ENCODE data around the gene ZC3H14. TPM values are rescaled to one million over a fixed set of nuclear protein-coding genes. Genes with fewer than 3 reads are reported as not detected.
A peak's percentile ranks its signal among the peaks of the same experiment; 100 is the strongest.

Gene ZC3H14
- total RNA-seq, 1 donor from 2014 or later = 85.0 TPM

DNA sequence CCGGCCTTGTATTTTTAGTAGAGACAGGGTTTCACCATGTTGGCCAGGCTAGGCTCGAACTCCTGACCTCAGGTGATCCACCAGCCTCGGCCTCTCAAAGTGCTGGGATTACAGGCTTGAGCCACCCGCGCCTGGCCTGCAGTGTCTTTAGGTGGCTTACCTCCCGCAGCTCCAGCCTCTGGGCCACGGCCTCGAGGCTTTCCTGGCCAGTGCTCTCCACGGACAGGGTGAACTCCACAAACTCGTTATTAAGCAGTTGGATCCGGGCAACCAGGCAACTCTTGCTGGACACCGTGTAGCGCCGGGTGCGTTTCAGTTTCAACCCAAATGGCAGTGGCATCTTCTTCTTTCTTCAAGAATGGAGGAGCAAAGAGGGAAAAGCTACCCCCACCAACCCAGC is 12.8 kb upstream of the ZC3H14 start:
- H3K9me3 Mint-ChIP-seq = no peaks in the 10 kb centered on the region
- peaks cover 7% of the 10 kb centered on the region for H3K36me3 Mint-ChIP-seq
- H3K4me1 Mint-ChIP-seq = peaks cover 20% of the 10 kb centered on the region
- H3K4me3 Mint-ChIP-seq = no peak overlapping the region
- H3K27me3 Mint-ChIP-seq (ENCODE audit: low read depth) = no peaks in the 10 kb centered on the region
- H3K27ac Mint-ChIP-seq = no peak overlapping the region
- no peak for DNase-seq (ENCODE audit: low spot score in 2 of 2, unreplicated experiment in 2 of 2)
- TF ChIP-seq, protein P1, sequence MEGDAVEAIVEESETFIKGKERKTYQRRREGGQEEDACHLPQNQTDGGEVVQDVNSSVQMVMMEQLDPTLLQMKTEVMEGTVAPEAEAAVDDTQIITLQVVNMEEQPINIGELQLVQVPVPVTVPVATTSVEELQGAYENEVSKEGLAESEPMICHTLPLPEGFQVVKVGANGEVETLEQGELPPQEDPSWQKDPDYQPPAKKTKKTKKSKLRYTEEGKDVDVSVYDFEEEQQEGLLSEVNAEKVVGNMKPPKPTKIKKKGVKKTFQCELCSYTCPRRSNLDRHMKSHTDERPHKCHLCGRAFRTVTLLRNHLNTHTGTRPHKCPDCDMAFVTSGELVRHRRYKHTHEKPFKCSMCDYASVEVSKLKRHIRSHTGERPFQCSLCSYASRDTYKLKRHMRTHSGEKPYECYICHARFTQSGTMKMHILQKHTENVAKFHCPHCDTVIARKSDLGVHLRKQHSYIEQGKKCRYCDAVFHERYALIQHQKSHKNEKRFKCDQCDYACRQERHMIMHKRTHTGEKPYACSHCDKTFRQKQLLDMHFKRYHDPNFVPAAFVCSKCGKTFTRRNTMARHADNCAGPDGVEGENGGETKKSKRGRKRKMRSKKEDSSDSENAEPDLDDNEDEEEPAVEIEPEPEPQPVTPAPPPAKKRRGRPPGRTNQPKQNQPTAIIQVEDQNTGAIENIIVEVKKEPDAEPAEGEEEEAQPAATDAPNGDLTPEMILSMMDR (IDR thresholded peaks at IDR 0.05; ENCODE audit: unreplicated experiment) = no peak

DNA sequence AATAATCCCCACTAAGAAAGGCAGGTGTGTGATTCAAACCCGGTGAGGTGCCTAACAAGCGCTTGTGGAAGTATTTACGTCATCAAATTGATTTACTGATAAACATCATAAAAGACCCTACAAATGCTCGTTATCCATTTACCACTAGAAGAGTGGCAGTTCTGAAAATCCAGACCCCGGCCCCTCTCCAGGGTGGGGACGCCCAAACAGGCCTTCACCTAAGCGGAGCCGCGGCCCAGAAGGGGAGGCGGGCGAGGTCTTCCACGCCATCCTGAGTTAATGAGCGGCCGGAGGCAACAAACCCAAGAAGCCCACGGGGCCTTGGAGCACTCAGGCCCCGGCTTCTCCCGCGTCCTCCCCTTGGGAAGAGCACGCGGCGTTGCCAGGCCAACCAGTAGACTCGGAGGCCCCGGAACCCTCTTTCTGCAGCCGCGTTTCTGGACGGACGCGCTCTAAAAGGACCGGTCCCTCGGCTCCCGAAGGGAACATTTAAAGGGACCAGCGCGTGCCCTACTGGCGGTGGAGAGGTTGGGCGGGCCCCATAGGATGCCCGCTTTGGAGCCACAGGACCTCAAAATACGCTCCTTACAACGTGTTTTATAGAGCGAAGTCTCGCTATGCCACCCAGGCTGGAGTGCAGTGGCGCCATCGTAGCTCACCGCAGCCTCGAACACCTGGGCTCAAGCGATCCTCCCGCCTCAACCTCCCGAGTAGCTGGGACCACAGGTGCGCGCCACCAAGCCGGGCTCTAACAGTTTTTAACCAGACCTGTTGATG is 11.6 kb upstream of the ZC3H14 start:
- Mint-ChIP-seq H3K27me3 (ENCODE audit: low read depth) (no peaks in the 10 kb centered on the region), H3K27ac (no peak overlapping the region), H3K4me1 (peaks cover 29% of the 10 kb centered on the region), H3K36me3 (peaks cover 7% of the 10 kb centered on the region), H3K9me3 (no peaks in the 10 kb centered on the region), H3K4me3 (peak overlapping the region; percentile 77)
- TF ChIP-seq, protein P1 (IDR thresholded peaks at IDR 0.05; ENCODE audit: unreplicated experiment) = no peak
- DNase-seq (ENCODE audit: low spot score in 2 of 2, unreplicated experiment in 2 of 2) = peak; percentile 38 to 71

DNA sequence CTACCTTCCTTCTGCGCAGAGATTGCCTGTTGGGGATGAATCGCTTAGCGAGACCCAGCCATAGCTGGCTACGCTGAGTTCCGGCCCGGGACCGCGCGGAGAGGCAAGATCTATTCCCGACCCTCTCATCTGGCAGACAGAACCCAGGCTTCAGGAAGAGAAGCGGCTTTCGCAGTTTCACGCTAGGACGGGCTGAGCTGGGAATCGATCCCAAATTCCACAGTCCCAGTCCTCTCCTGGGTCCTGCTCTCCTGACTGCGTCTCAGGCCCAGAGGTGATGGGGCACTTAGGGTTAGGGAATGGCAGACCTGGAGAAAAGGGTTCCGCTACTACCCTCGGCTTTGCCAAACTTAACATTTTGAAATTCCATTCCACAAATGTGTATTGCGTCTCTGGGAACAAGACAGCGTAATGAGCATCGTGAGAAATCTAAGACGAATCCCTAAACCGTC is 10.8 kb upstream of the ZC3H14 start:
- H3K36me3 Mint-ChIP-seq = peaks cover 7% of the 10 kb centered on the region
- no peak for DNase-seq (ENCODE audit: low spot score in 2 of 2, unreplicated experiment in 2 of 2)
- H3K9me3 Mint-ChIP-seq = no peaks in the 10 kb centered on the region
- no peaks in the 10 kb centered on the region for H3K27me3 Mint-ChIP-seq (ENCODE audit: low read depth)
- H3K27ac Mint-ChIP-seq = peak overlapping the region; percentile 50
- TF ChIP-seq, protein P1 (IDR thresholded peaks at IDR 0.05; ENCODE audit: unreplicated experiment) = no peak
- H3K4me1 Mint-ChIP-seq = peaks cover 33% of the 10 kb centered on the region
- peak overlapping the region; percentile 77 for H3K4me3 Mint-ChIP-seq

DNA sequence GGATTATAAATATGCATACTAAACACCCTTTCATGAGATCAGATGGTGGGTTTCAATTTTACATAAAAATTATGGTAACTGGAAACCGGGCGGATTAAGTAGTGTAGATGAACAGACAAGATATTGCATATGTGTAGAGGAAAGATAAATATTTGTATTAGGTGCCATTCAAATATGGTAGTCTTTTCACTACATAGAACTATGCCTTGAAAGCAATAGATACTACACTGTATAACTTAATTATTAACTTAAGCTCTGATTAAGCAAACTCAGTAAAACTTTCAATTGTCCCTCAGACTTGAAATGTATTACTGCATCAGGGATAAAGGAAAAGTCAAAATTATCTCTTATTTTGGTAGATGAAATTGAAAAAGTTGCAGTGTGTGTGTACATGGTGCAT is 10.0 kb upstream of the ZC3H14 start:
- Mint-ChIP-seq H3K9me3 (no peaks in the 10 kb centered on the region), H3K4me1 (peaks cover 33% of the 10 kb centered on the region), H3K27me3 (ENCODE audit: low read depth) (no peaks in the 10 kb centered on the region), H3K4me3 (peak overlapping the region; percentile 77), H3K36me3 (peaks cover 5% of the 10 kb centered on the region), H3K27ac (no peak overlapping the region)
- no peak for DNase-seq (ENCODE audit: low spot score in 2 of 2, unreplicated experiment in 2 of 2)
- TF ChIP-seq, protein P1 (IDR thresholded peaks at IDR 0.05; ENCODE audit: unreplicated experiment) = no peak

DNA sequence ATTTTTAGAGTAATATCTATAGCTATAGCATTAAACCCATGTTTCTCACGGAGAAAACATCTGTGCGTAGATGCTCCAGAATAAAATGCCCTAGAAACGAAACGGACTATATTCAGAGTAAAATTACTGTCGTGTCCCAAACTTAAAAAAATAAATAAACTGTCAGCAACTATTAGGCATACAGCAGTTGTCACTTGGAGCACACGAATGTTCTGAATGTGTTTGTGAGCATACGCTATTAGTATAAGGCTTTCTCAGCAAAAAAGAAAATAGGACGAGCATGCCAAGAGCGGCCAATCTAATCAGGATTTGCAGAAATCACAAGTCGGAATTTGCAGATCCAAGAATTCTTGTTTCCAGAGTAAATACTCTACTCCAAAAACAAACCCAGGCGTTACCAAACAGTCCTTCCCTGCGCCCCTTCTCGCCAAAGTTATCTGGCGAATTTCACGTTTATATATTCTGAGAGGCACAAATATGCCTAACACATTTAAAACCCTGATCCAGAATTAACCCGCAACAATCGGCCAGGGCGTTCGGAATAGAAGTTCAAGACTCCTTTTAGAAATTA is 8.9 kb upstream of the ZC3H14 start:
- H3K4me1 Mint-ChIP-seq = peaks cover 33% of the 10 kb centered on the region

More for the DNA sequence above, 8.9 kb upstream of the ZC3H14 start:
- no peaks in the 10 kb centered on the region for H3K27me3 Mint-ChIP-seq (ENCODE audit: low read depth)
- peak overlapping the region; percentile 94 for H3K27ac Mint-ChIP-seq
- no peak for DNase-seq (ENCODE audit: low spot score in 2 of 2, unreplicated experiment in 2 of 2)
- H3K9me3 Mint-ChIP-seq = no peaks in the 10 kb centered on the region
- peak overlapping the region; percentile 86 for H3K4me3 Mint-ChIP-seq
- H3K36me3 Mint-ChIP-seq = peaks cover 2% of the 10 kb centered on the region
- TF ChIP-seq, protein P1 (IDR thresholded peaks at IDR 0.05; ENCODE audit: unreplicated experiment) = no peak
